Measurements from ENCODE around the gene HEATR1. TPM values are rescaled to one million over a fixed set of nuclear protein-coding genes. Genes with fewer than 3 reads are reported as not detected.

HEATR1 gene
- total and polyA plus RNA-seq, 4 donors = 3.3 to 19.4 (median 9.6) TPM

- H3K9ac ChIP-seq (ENCODE audit: low read depth in 1 of 2, low read length in 2 of 2) = no peak overlapping the region
- no peaks in the 10 kb centered on the region for H3K36me3 ChIP-seq (ENCODE audit: control insufficient read depth in 4 of 4, insufficient read depth in 3 of 4, low read depth in 1 of 4, low read length in 3 of 4)
- H3K27me3 ChIP-seq (ENCODE audit: control insufficient read depth in 4 of 4, insufficient read depth in 4 of 4, low read length in 3 of 4) = peaks cover 0 to 3% (median 0%) of the 10 kb centered on the region in 4 donors
- WGBS = 49% methylated on average over 4 of the region's 4 CpGs
- H3K9me3 ChIP-seq (ENCODE audit: control insufficient read depth in 4 of 4, low read length in 3 of 4) = peaks cover 3 to 14% (median 10%) of the 10 kb centered on the region in 4 donors
- DNase-seq (ENCODE audit: low spot score) = no peak
- H3K4me1 ChIP-seq (ENCODE audit: control insufficient read depth in 4 of 4, insufficient read depth in 4 of 4, low read length in 3 of 4) = no peaks in the 10 kb centered on the region
- no peak overlapping the region for H3K27ac ChIP-seq (ENCODE audit: low read depth in 1 of 2, low read length in 2 of 2)
- H3K4me3 ChIP-seq (ENCODE audit: low read depth in 1 of 3, low read length in 3 of 3) = no peak overlapping the region
- no peak for TF ChIP-seq GABPA (IDR thresholded peaks at IDR 0.05 in 1 of 2, conservative IDR thresholded peaks at IDR 0.05 in 1 of 2)
Measured at GRCh38 chr1:236623371-236624166, 19.3 kb upstream of the HEATR1 start.

DNA sequence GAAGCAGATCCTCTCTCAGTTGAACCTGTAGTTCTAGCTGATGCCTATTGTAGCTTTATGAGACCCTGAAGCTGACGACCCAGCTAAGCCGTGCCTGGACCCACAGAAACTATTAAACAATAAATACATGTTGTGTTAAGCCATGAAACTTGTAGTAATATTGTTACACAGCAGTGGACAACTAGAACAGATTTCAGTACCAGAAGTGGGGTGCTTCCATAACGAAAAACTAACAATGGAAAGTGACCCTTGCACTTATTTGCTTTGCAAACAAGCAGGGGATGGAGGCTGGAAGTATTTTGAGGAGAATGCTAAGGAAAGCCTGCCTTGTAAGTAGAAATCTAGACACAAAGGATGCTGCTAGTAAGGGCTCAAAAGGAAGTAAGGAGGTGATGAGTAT lies 18.1 kb upstream of the HEATR1 start:
- H3K36me3 ChIP-seq (ENCODE audit: control insufficient read depth in 4 of 4, insufficient read depth in 3 of 4, low read depth in 1 of 4, low read length in 3 of 4) = no peaks in the 10 kb centered on the region
- no peak for DNase-seq (ENCODE audit: low spot score)
- H3K27ac ChIP-seq (ENCODE audit: low read depth in 1 of 2, low read length in 2 of 2) = no peak overlapping the region
- H3K9ac ChIP-seq (ENCODE audit: low read depth in 1 of 2, low read length in 2 of 2) = no peak overlapping the region
- H3K4me3 ChIP-seq (ENCODE audit: low read depth in 1 of 3, low read length in 3 of 3) = no peak overlapping the region
- H3K27me3 ChIP-seq (ENCODE audit: control insufficient read depth in 4 of 4, insufficient read depth in 4 of 4, low read length in 3 of 4) = peaks cover 0 to 3% (median 0%) of the 10 kb centered on the region in 4 donors
- H3K4me1 ChIP-seq (ENCODE audit: control insufficient read depth in 4 of 4, insufficient read depth in 4 of 4, low read length in 3 of 4) = no peaks in the 10 kb centered on the region
- 33% methylated on average over 3 of the region's 3 CpGs for WGBS
- H3K9me3 ChIP-seq (ENCODE audit: control insufficient read depth in 4 of 4, low read length in 3 of 4) = peaks cover 3 to 14% (median 10%) of the 10 kb centered on the region in 4 donors
- TF ChIP-seq CTCF (IDR thresholded peaks at IDR 0.05; ENCODE audit: low read depth, low read length, missing input control) = no peak
- no peak for TF ChIP-seq ZBTB33 (IDR thresholded peaks at IDR 0.05)
- TF ChIP-seq ATF3 (IDR thresholded peaks at IDR 0.05) = no peak
- TF ChIP-seq MAX (IDR thresholded peaks at IDR 0.05) = no peak
- no peak for TF ChIP-seq NR2F2 (IDR thresholded peaks at IDR 0.05)
- TF ChIP-seq FOXA2 (IDR thresholded peaks at IDR 0.05) = no peak
- no peak for TF ChIP-seq EGR1 (IDR thresholded peaks at IDR 0.05; ENCODE audit: low read depth in 2 of 2)
- no peak for TF ChIP-seq FOXA1 (IDR thresholded peaks at IDR 0.05)
- no peak for TF ChIP-seq TAF1 (conservative IDR thresholded peaks at IDR 0.05)
- TF ChIP-seq REST (IDR thresholded peaks at IDR 0.05) = no peak
- TF ChIP-seq JUND (IDR thresholded peaks at IDR 0.05) = no peak
- TF ChIP-seq RAD21 (IDR thresholded peaks at IDR 0.05) = no peak
- TF ChIP-seq HNF4G (IDR thresholded peaks at IDR 0.05) = no peak
- no peak for TF ChIP-seq RXRA (IDR thresholded peaks at IDR 0.05)

Data from liver (tissue), 9 donors.